Central memory CD8-positive, alpha-beta T cell (primary cell): ENCODE data around the gene LGALS3BP.
A peak's percentile ranks its signal among the peaks of the same experiment; 100 is the strongest.

ENCODE experiments used
- ATAC-seq: fragments of 150-1000 bp; cut with Tn5 transposase; replicated peaks from 2 replicates; pipeline ENCODE4 v1.10.0; 2022; ENCODE audit warnings: mild to moderate bottlenecking, moderate FRiP score, moderate number of reproducible peaks; ENCODE audit not compliant: poor library complexity, severe bottlenecking; ENCODE audit errors: extremely low read depth
- DNase-seq, 2 donors: peaks; one replicate each; pipeline ENCODE4 v3.0.0; 2021; ENCODE audit warnings: low spot score in 2 of 2
- H3K27ac Mint-ChIP-seq: one replicate; pipeline ENCODE4 v1.8.0; 2022; ENCODE audit warnings: low read depth, mild to moderate bottlenecking, moderate library complexity, mixed read lengths
- H3K27me3 Mint-ChIP-seq: one replicate; pipeline ENCODE4 v1.8.0; 2022; ENCODE audit warnings: mixed read lengths
- H3K36me3 Mint-ChIP-seq: one replicate; pipeline ENCODE4 v1.8.0; 2022; ENCODE audit warnings: mild to moderate bottlenecking, moderate library complexity, mixed read lengths; ENCODE audit not compliant: insufficient read depth
- H3K4me1 Mint-ChIP-seq: one replicate; pipeline ENCODE4 v1.8.0; 2022; ENCODE audit warnings: mixed read lengths
- H3K4me3 Mint-ChIP-seq: one replicate; pipeline ENCODE4 v1.8.0; 2022; ENCODE audit warnings: mild to moderate bottlenecking, moderate library complexity, mixed read lengths
- H3K9me3 Mint-ChIP-seq: one replicate; pipeline ENCODE4 v1.8.0; 2022; ENCODE audit warnings: mixed read lengths

Gene LGALS3BP

GRCh38 chr17:78939615-78940014, 40.1 kb downstream of the LGALS3BP start:
- H3K4me3 Mint-ChIP-seq = no peak overlapping the region
- no peaks in the 10 kb centered on the region for H3K4me1 Mint-ChIP-seq
- no peak for ATAC-seq
- peaks cover 1% of the 10 kb centered on the region for H3K36me3 Mint-ChIP-seq
- no peak overlapping the region for H3K27ac Mint-ChIP-seq
- DNase-seq = no peak
- no peaks in the 10 kb centered on the region for H3K9me3 Mint-ChIP-seq
- peaks cover 36% of the 10 kb centered on the region for H3K27me3 Mint-ChIP-seq

GRCh38 chr17:78937561-78937960, 42.2 kb downstream of the LGALS3BP start:
- H3K4me3 Mint-ChIP-seq = no peak overlapping the region
- no peak for DNase-seq
- H3K27ac Mint-ChIP-seq = no peak overlapping the region
- H3K27me3 Mint-ChIP-seq = peaks cover 30% of the 10 kb centered on the region
- H3K9me3 Mint-ChIP-seq = no peaks in the 10 kb centered on the region
- peaks cover 3% of the 10 kb centered on the region for H3K36me3 Mint-ChIP-seq
- no peak for ATAC-seq
- peaks cover 10% of the 10 kb centered on the region for H3K4me1 Mint-ChIP-seq

GRCh38 chr17:78935419-78936323, 44.1 kb downstream of the LGALS3BP start:
- Mint-ChIP-seq H3K9me3 (no peaks in the 10 kb centered on the region), H3K4me1 (peaks cover 10% of the 10 kb centered on the region), H3K27ac (no peak overlapping the region), H3K27me3 (peaks cover 30% of the 10 kb centered on the region), H3K36me3 (peaks cover 3% of the 10 kb centered on the region), H3K4me3 (no peak overlapping the region)
- DNase-seq (no peak), ATAC-seq (no peak)

GRCh38 chr17:78934681-78935418, 44.9 kb downstream of the LGALS3BP start:
- no peak overlapping the region for H3K27ac Mint-ChIP-seq
- DNase-seq (no peak), ATAC-seq (no peak)
- H3K27me3 Mint-ChIP-seq = peaks cover 30% of the 10 kb centered on the region
- peaks cover 10% of the 10 kb centered on the region for H3K4me1 Mint-ChIP-seq
- peaks cover 3% of the 10 kb centered on the region for H3K36me3 Mint-ChIP-seq
- no peaks in the 10 kb centered on the region for H3K9me3 Mint-ChIP-seq
- no peak overlapping the region for H3K4me3 Mint-ChIP-seq

- no peak overlapping the region for H3K4me3 Mint-ChIP-seq
- peaks cover 10% of the 10 kb centered on the region for H3K4me1 Mint-ChIP-seq
- DNase-seq (no peak), ATAC-seq (no peak)
- H3K36me3 Mint-ChIP-seq = peaks cover 1% of the 10 kb centered on the region
- H3K9me3 Mint-ChIP-seq = no peaks in the 10 kb centered on the region
- peaks cover 31% of the 10 kb centered on the region for H3K27me3 Mint-ChIP-seq
- H3K27ac Mint-ChIP-seq = no peak overlapping the region
These were observed 45.7 kb downstream of the LGALS3BP start for GRCh38 chr17:78933959-78934568.

- H3K27ac Mint-ChIP-seq = peak overlapping the region; percentile 81
- peaks cover 10% of the 10 kb centered on the region for H3K4me1 Mint-ChIP-seq
- peaks cover 34% of the 10 kb centered on the region for H3K27me3 Mint-ChIP-seq
- H3K4me3 Mint-ChIP-seq = no peak overlapping the region
- no peaks in the 10 kb centered on the region for H3K9me3 Mint-ChIP-seq
- peaks cover 1% of the 10 kb centered on the region for H3K36me3 Mint-ChIP-seq
- DNase-seq (peak in 1 of 2 donors; percentile 31), ATAC-seq (peak; percentile 97)
These were observed 46.4 kb downstream of the LGALS3BP start for GRCh38 chr17:78933025-78933958.

GRCh38 chr17:78929908-78930775, 49.6 kb downstream of the LGALS3BP start:
- Mint-ChIP-seq H3K4me1 (peaks cover 10% of the 10 kb centered on the region), H3K36me3 (peaks cover 1% of the 10 kb centered on the region), H3K27ac (no peak overlapping the region), H3K9me3 (no peaks in the 10 kb centered on the region), H3K27me3 (peaks cover 48% of the 10 kb centered on the region), H3K4me3 (no peak overlapping the region)
- ATAC-seq (no peak), DNase-seq (no peak)

- ATAC-seq = no peak
- Mint-ChIP-seq H3K4me3 (no peak overlapping the region), H3K36me3 (peaks cover under 1% of the 10 kb centered on the region), H3K27ac (no peak overlapping the region), H3K4me1 (peaks cover 5% of the 10 kb centered on the region), H3K9me3 (no peaks in the 10 kb centered on the region), H3K27me3 (peaks cover 61% of the 10 kb centered on the region)
- no peak for DNase-seq
These were observed 53.8 kb downstream of the LGALS3BP start for GRCh38 chr17:78925662-78926555.

- ATAC-seq (peak; percentile 53), DNase-seq (peak in 1 of 2 donors; percentile 31)
- Mint-ChIP-seq H3K4me1 (peaks cover 5% of the 10 kb centered on the region), H3K9me3 (no peaks in the 10 kb centered on the region), H3K36me3 (peaks cover 2% of the 10 kb centered on the region), H3K27me3 (peaks cover 68% of the 10 kb centered on the region), H3K27ac (no peak within 1 kb of the TSS), H3K4me3 (peak within 1 kb of the TSS; percentile 71)
These were observed 54.5 kb downstream of the LGALS3BP start, which contains the start of gene TIMP2 for GRCh38 chr17:78925234-78925633. Gene TIMP2, minus strand, starts transcription at chr17:78925387. Its CDS starts 299 bp downstream, at chr17:78925088.

- DNase-seq = no peak
- H3K27me3 Mint-ChIP-seq = peaks cover 74% of the 10 kb centered on the region
These were observed 55.1 kb downstream of the LGALS3BP start for GRCh38 chr17:78924481-78925151.

More at GRCh38 chr17:78924481-78925151, 55.1 kb downstream of the LGALS3BP start:
- Mint-ChIP-seq H3K4me1 (peaks cover 5% of the 10 kb centered on the region), H3K27ac (no peak overlapping the region), H3K9me3 (no peaks in the 10 kb centered on the region), H3K36me3 (peaks cover 2% of the 10 kb centered on the region), H3K4me3 (peak overlapping the region; percentile 71)
- ATAC-seq = no peak
